GM12878 (cell line): ENCODE results near the gene FOXP1. TPM values are rescaled to one million over a fixed set of nuclear protein-coding genes. Genes with fewer than 3 reads are reported as not detected.

Experiments
- ATAC-seq: fragments of 200-7000 bp; cut with Tn5 transposase; 3 replicates; pipeline ENCODE4 v1.9.1; 2020; ENCODE audit warnings: mild to moderate bottlenecking, moderate library complexity
- BruUV-seq: library from RNA; stranded (reverse); fragments of 400-500 nt; replicated peaks from 2 replicates; lab custom pipeline; 2021; lab: Mats Ljungman, UMichigan
- CTCF ChIA-PET: fragments of 300-600 bp; sonication (Branson Sonifier 250); formaldehyde crosslinking; extraction: SDS; loops from one replicate; lab custom pipeline; 2021; ENCODE audit warnings: inconsistent platforms; lab: Yijun Ruan, JAX
- POLR2A ChIA-PET: fragments of 350-600 bp; formaldehyde crosslinking; extraction: SDS; loops from one replicate; lab custom pipeline; 2021; ENCODE audit warnings: inconsistent platforms; lab: Charles Lee
- RAD21 ChIA-PET: fragments of 300-600 bp; sonication (Branson Sonifier 250); formaldehyde crosslinking; loops from one replicate; lab custom pipeline; 2023; ENCODE audit warnings: antibody characterized with exemption; ENCODE audit not compliant: unreplicated experiment; lab: Charles Lee
- SMC1A ChIA-PET: fragments of 300-600 bp; sonication (Branson Sonifier 250); formaldehyde crosslinking; loops from one replicate; lab custom pipeline; 2023; ENCODE audit not compliant: unreplicated experiment, uncharacterized antibody; lab: Charles Lee
- DNase-seq: peaks from one replicate; pipeline ENCODE4 v3.0.0-alpha.2; 2011; ENCODE audit warnings: low read depth, low spot score
- FAIRE-seq: peaks from 3 replicates; lab custom pipeline; 2011; peaks lifted over from hg19 to GRCh38; lab: Jason Lieb, UNC
- H2AFZ ChIP-seq: 2 replicates; pipeline ENCODE4 v1.6.0; 2011; ENCODE audit warnings: low read depth, low read length, control low read depth; ENCODE audit not compliant: control insufficient read depth
- H3K27ac ChIP-seq: 2 replicates; pipeline ENCODE4 v1.5.1; 2011; ENCODE audit warnings: control low read depth; ENCODE audit not compliant: control insufficient read depth, insufficient read depth
- H3K27me3 ChIP-seq, 2 experiments: replicated peaks in 1 of 2; 2 replicates each; pipeline versions ENCODE4 v1.6.0 to v1.6.1; 2011; ENCODE audit warnings: low read length in 1 of 2; ENCODE audit not compliant: control insufficient read depth in 2 of 2, insufficient read depth in 2 of 2
- H3K36me3 ChIP-seq, 2 experiments: 2 replicates each; pipeline ENCODE4 v1.5.1; 2011; ENCODE audit warnings: low read length in 1 of 2; ENCODE audit not compliant: control insufficient read depth in 2 of 2, insufficient read depth in 2 of 2
- H3K4me1 ChIP-seq: 2 replicates; pipeline ENCODE4 v1.6.1; 2011; ENCODE audit warnings: mild to moderate bottlenecking, low read length, moderate library complexity, mixed read lengths; ENCODE audit not compliant: control insufficient read depth, insufficient read depth
- H3K4me2 ChIP-seq: 2 replicates; pipeline ENCODE4 v1.6.0; 2011; ENCODE audit warnings: control low read depth; ENCODE audit not compliant: control insufficient read depth, insufficient read depth
- H3K4me3 ChIP-seq: fragments of 200-600 bp; sonication (generic); 2 replicates; pipeline ENCODE4 v1.5.1; 2016
- H3K79me2 ChIP-seq: 2 replicates; pipeline ENCODE4 v1.6.0; 2011; ENCODE audit warnings: low read length; ENCODE audit not compliant: control insufficient read depth, insufficient read depth
- H3K9ac ChIP-seq: 2 replicates; pipeline ENCODE4 v1.8.0; 2011; ENCODE audit warnings: low read length, control low read depth, mixed read lengths; ENCODE audit not compliant: control insufficient read depth, insufficient read depth
- H3K9me3 ChIP-seq: replicated peaks from 3 replicates; pipeline ENCODE4 v1.5.1; 2011; ENCODE audit warnings: mild to moderate bottlenecking, low read length; ENCODE audit not compliant: control insufficient read depth, insufficient read depth
- H4K20me1 ChIP-seq: 2 replicates; pipeline ENCODE4 v1.6.0; 2011; ENCODE audit not compliant: control insufficient read depth, insufficient read depth
- CHD2 ChIP-seq: IDR thresholded peaks from 2 replicates; pipeline ENCODE4 v1.6.1; 2011; ENCODE audit warnings: low read depth, low read length, improper control_type of control experiment, borderline replicate concordance
- HDAC2 ChIP-seq: fragments of 200-600 bp; sonication (generic); IDR thresholded peaks from 2 replicates; pipeline ENCODE4 v1.6.1; 2017
- NFIC ChIP-seq: IDR thresholded peaks from 2 replicates; pipeline ENCODE4 v1.6.1; 2012; ENCODE audit warnings: low read depth, mild to moderate bottlenecking, inconsistent platforms, low read length, moderate library complexity
- NR2C1 ChIP-seq: fragments of 450-650 bp; IDR thresholded peaks from 2 replicates; pipeline ENCODE4 v1.6.1; 2017; ENCODE audit warnings: antibody characterized with exemption, mild to moderate bottlenecking, moderate library complexity
- PRDM15 ChIP-seq: fragments of 450-650 bp; formaldehyde crosslinking; IDR thresholded peaks from 2 replicates; pipeline ENCODE4 v1.4.0; 2020; ENCODE audit warnings: mild to moderate bottlenecking, moderate library complexity
- SRF ChIP-seq, 2 experiments: IDR thresholded peaks; 2 replicates each; pipeline ENCODE4 v1.6.1; 2011; ENCODE audit warnings: low read depth in 2 of 2, low read length in 2 of 2, mild to moderate bottlenecking in 1 of 2, moderate library complexity in 1 of 2
- TBL1XR1 ChIP-seq: IDR thresholded peaks from 2 replicates; pipeline ENCODE4 v1.6.1; 2012; ENCODE audit warnings: low read depth, low read length, improper control_type of control experiment
- TCF7 ChIP-seq: IDR thresholded peaks from 2 replicates; pipeline ENCODE4 v1.6.1; 2014; ENCODE audit warnings: antibody characterized with exemption, borderline replicate concordance
- ZBED1 ChIP-seq: IDR thresholded peaks from 2 replicates; pipeline ENCODE4 v1.6.1; 2016; ENCODE audit warnings: borderline replicate concordance
- ZBTB40 ChIP-seq: fragments of 450-650 bp; IDR thresholded peaks from 2 replicates; pipeline ENCODE4 v1.6.1; 2016; ENCODE audit warnings: mild to moderate bottlenecking, moderate library complexity, borderline replicate concordance
- ZNF217 ChIP-seq: fragments of 450-650 bp; IDR thresholded peaks from 2 replicates; pipeline ENCODE4 v1.6.1; 2017; ENCODE audit warnings: antibody characterized with exemption, mild to moderate bottlenecking
- WGBS: methylation state at CpG from one replicate; pipeline ENCODE4 v1.1.6; 2016; ENCODE audit warnings: low lambda C conversion rate; ENCODE audit not compliant: insufficient replicate concordance, insufficient coverage; ENCODE audit errors: missing lambda C conversion rate; 5-methylcytosine and 5-hydroxymethylcytosine counted together
- in situ Hi-C: fragments of 300-500 bp; cut with MboI; formaldehyde crosslinking; loops from 9 replicates; pipeline ENCODE4 v1.14.3; 2018; ENCODE audit warnings: mixed read lengths
- intact Hi-C: fragments of 100-400 bp; cut with micrococcal nuclease; formaldehyde crosslinking; loops from one replicate; pipeline ENCODE4 v1.14.2; 2022; ENCODE audit not compliant: unreplicated experiment
- polyA plus RNA-seq, 11 experiments: library from polyadenylated mRNA; depleted of rRNA in 4 of 11; unstranded in 6 of 11; stranded (reverse) in 5 of 11; fragments of >200 nt; fragmentation: Nextera tagmentation in 4 of 11; fragmentation: Illumina TruSeq in 1 of 11; extraction: Ambion mirVana in 4 of 11; extraction: Trizol in 1 of 11; gene quantifications; 1 replicate in 1 of 11; 2 replicates in 10 of 11; pipeline versions ENCODE4 v1.2.1 to v1.2.3, GENCODE V29; 2011 to 2016; ENCODE audit warnings: inconsistent platforms in 2 of 11, missing spikeins in 2 of 11, low read depth in 1 of 11
- total RNA-seq, 4 experiments: library from RNA; depleted of rRNA in 3 of 4; stranded (reverse); fragments of >200 nt in 3 of 4; fragmentation: Illumina TruSeq in 1 of 4; extraction: Trizol in 1 of 4; gene quantifications; 2 replicates each; pipeline versions ENCODE4 v1.2.1 to v1.2.3, GENCODE V29; 2013 to 2021
- TF ChIP-seq, protein P1 (sequence below): fragments of 450-650 bp; IDR thresholded peaks from 2 replicates; pipeline ENCODE4 v1.6.1; 2017; ENCODE audit warnings: low read depth, mild to moderate bottlenecking, moderate library complexity
- TF ChIP-seq, protein P2 (sequence below): IDR thresholded peaks from 2 replicates; pipeline ENCODE4 v1.6.1; 2011; ENCODE audit warnings: borderline replicate concordance, low read depth, mild to moderate bottlenecking, moderate library complexity, mixed read lengths, low read length; ENCODE audit not compliant: insufficient read depth; ENCODE audit errors: extremely low read length

The FOXP1 gene
- total and polyA plus RNA-seq, 10 of the 15 experiments (the other 5 are each of a cell fraction or from before 2014, with no cell fraction given): 0.05 to 1.6 (median 0.20) TPM; not detected in 1

GRCh38 chr3:71033681-71034220 is 549.8 kb downstream of the FOXP1 start:
- Histone ChIP-seq H2AFZ (no peak overlapping the region), H3K79me2 (no peaks in the 10 kb centered on the region), H3K9ac (no peak overlapping the region), H3K36me3 (no peaks in the 10 kb centered on the region), H3K4me2 (no peak overlapping the region), H3K27ac (no peak overlapping the region), H3K4me3 (no peak overlapping the region), H4K20me1 (no peaks in the 10 kb centered on the region), H3K27me3 (no peaks in the 10 kb centered on the region), H3K9me3 (no peaks in the 10 kb centered on the region), H3K4me1 (no peaks in the 10 kb centered on the region)
- FAIRE-seq (no peak), DNase-seq (no peak), ATAC-seq (no peak)
- SMC1A ChIA-PET: no interaction called here
- POLR2A ChIA-PET: no interaction called here
- BruUV-seq: no TSS peak
- no peak for TF ChIP-seq ZBTB40
- TF ChIP-seq TCF7: no peak
- no peak for TF ChIP-seq TBL1XR1
- TF ChIP-seq, protein P1, sequence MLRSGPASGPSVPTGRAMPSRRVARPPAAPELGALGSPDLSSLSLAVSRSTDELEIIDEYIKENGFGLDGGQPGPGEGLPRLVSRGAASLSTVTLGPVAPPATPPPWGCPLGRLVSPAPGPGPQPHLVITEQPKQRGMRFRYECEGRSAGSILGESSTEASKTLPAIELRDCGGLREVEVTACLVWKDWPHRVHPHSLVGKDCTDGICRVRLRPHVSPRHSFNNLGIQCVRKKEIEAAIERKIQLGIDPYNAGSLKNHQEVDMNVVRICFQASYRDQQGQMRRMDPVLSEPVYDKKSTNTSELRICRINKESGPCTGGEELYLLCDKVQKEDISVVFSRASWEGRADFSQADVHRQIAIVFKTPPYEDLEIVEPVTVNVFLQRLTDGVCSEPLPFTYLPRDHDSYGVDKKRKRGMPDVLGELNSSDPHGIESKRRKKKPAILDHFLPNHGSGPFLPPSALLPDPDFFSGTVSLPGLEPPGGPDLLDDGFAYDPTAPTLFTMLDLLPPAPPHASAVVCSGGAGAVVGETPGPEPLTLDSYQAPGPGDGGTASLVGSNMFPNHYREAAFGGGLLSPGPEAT: no peak
- TF ChIP-seq NFIC: no peak
- TF ChIP-seq ZBED1: no peak
- TF ChIP-seq ZNF217: no peak
- TF ChIP-seq, protein P2, sequence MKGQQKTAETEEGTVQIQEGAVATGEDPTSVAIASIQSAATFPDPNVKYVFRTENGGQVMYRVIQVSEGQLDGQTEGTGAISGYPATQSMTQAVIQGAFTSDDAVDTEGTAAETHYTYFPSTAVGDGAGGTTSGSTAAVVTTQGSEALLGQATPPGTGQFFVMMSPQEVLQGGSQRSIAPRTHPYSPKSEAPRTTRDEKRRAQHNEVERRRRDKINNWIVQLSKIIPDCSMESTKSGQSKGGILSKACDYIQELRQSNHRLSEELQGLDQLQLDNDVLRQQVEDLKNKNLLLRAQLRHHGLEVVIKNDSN: no peak
- no peak for TF ChIP-seq CHD2
- no peak for TF ChIP-seq PRDM15 (CRISPR knock-in tag)
- TF ChIP-seq HDAC2: no peak
- no peak for TF ChIP-seq NR2C1
- no peak for TF ChIP-seq SRF (IDR thresholded peaks at IDR 0.05; ENCODE audit: low read depth in 2 of 2, low read length in 2 of 2)
- WGBS: 46% methylated on average over 9 of the region's 9 CpGs
- intact Hi-C loops (no loop called here), in situ Hi-C loops (no loop called here)
- RAD21 ChIA-PET: no interaction called here
- CTCF ChIA-PET: no interaction called here
